SK-N-SH (cell line): ENCODE data around the gene SHB. TPM values are rescaled to one million over a fixed set of nuclear protein-coding genes. Genes with fewer than 3 reads are reported as not detected.
A peak's percentile ranks its signal among the peaks of the same experiment; 100 is the strongest.

ENCODE experiments used
- CTCF ChIA-PET: fragments of 300-600, 350-600 bp; formaldehyde crosslinking; extraction: SDS; loops from one replicate; lab custom pipeline; 2021; lab: Yijun Ruan, JAX
- POLR2A ChIA-PET: fragments of 350-600 bp; sonication (Branson Sonifier 250); formaldehyde crosslinking; extraction: SDS; loops from one replicate; lab custom pipeline; 2020; ENCODE audit warnings: antibody characterized with exemption, inconsistent platforms; lab: Yijun Ruan, JAX
- DNase-seq: peaks from one replicate; pipeline ENCODE4 v3.0.0; 2012
- H2AFZ ChIP-seq: fragments of 200-600 bp; sonication (generic); 2 replicates; pipeline ENCODE4 v1.8.1; 2016; ENCODE audit warnings: antibody characterized with exemption, mild to moderate bottlenecking, low read depth
- H3F3A ChIP-seq: fragments of 200-600 bp; sonication (generic); replicated peaks from 2 replicates; pipeline ENCODE3; 2016; ENCODE audit warnings: antibody characterized with exemption, mild to moderate bottlenecking; ENCODE audit not compliant: insufficient read depth
- H3K27ac ChIP-seq, 2 experiments: fragments of 200-500 bp in 1 of 2; fragments of 200-600 bp in 1 of 2; sonication (Bioruptor generic) in 1 of 2; sonication (generic), shearing (Covaris generic) in 1 of 2; 2 replicates each; pipeline versions ENCODE4 v1.5.1 to v1.6.1; 2014 to 2016; ENCODE audit warnings: low read depth in 2 of 2, inconsistent platforms in 1 of 2, low read length in 1 of 2, mild to moderate bottlenecking in 1 of 2, mixed read lengths in 1 of 2
- H3K27me3 ChIP-seq: fragments of 200-600 bp; sonication (generic), shearing (Covaris generic); 2 replicates; pipeline ENCODE4 v1.6.1; 2016; ENCODE audit warnings: mixed run types; ENCODE audit not compliant: insufficient read depth
- H3K36me3 ChIP-seq, 2 experiments: fragments of 200-500 bp in 1 of 2; fragments of 200-600 bp in 1 of 2; sonication (Bioruptor generic) in 1 of 2; sonication (generic) in 1 of 2; replicated peaks in 1 of 2; 2 replicates each; pipeline versions ENCODE3 to v1.5.1; 2014 to 2016; ENCODE audit warnings: low read length in 1 of 2, mild to moderate bottlenecking in 1 of 2; ENCODE audit not compliant: insufficient read depth in 2 of 2, control insufficient read depth in 1 of 2
- H3K4me1 ChIP-seq, 2 experiments: fragments of 200-500 bp in 1 of 2; fragments of 200-600 bp in 1 of 2; sonication (Bioruptor generic) in 1 of 2; sonication (generic), shearing (Covaris generic) in 1 of 2; 2 replicates each; pipeline versions ENCODE4 v1.5.1 to v1.6.1; 2014 to 2016; ENCODE audit warnings: low read depth in 1 of 2, low read length in 1 of 2, mixed run types in 1 of 2; ENCODE audit not compliant: insufficient read depth in 2 of 2, control insufficient read depth in 1 of 2
- H3K4me2 ChIP-seq: fragments of 200-600 bp; sonication (generic), shearing (Covaris generic); 2 replicates; pipeline ENCODE4 v1.6.1; 2017; ENCODE audit warnings: mixed run types
- H3K4me3 ChIP-seq, 2 experiments: fragments of 200-500 bp in 1 of 2; fragments of 200-600 bp in 1 of 2; sonication (Bioruptor generic) in 1 of 2; sonication (generic), shearing (Covaris generic) in 1 of 2; 2 replicates each; pipeline versions ENCODE4 v1.5.1 to v1.8.1; 2014 to 2016; ENCODE audit warnings: low read depth in 2 of 2, inconsistent platforms in 1 of 2, low read length in 1 of 2, mild to moderate bottlenecking in 1 of 2, mixed read lengths in 1 of 2, moderate library complexity in 1 of 2
- H3K79me2 ChIP-seq: fragments of 200-600 bp; sonication (generic); 2 replicates; pipeline ENCODE4 v1.8.1; 2017; ENCODE audit warnings: mild to moderate bottlenecking; ENCODE audit not compliant: insufficient read depth
- H3K9ac ChIP-seq: fragments of 200-600 bp; sonication (generic); 2 replicates; pipeline ENCODE4 v1.6.1; 2017; ENCODE audit warnings: mixed run types
- H3K9me2 ChIP-seq: fragments of 200-600 bp; sonication (generic); 2 replicates; pipeline ENCODE4 v1.6.1; 2017; ENCODE audit warnings: mixed run types
- H3K9me3 ChIP-seq: fragments of 200-600 bp; sonication (generic); 2 replicates; pipeline ENCODE4 v1.6.1; 2017; ENCODE audit warnings: mixed run types, mild to moderate bottlenecking, moderate library complexity
- H4K20me1 ChIP-seq: fragments of 200-600 bp; sonication (generic); 2 replicates; pipeline ENCODE4 v1.6.1; 2017; ENCODE audit warnings: mild to moderate bottlenecking, mixed run types; ENCODE audit not compliant: insufficient read depth
- CHD2 ChIP-seq: fragments of 150-350 bp; IDR thresholded peaks from 2 replicates; pipeline ENCODE4 v1.6.1; 2018; ENCODE audit warnings: low read length; ENCODE audit not compliant: partially characterized antibody
- CTCF ChIP-seq: fragments of 200-600 bp; sonication (generic); IDR thresholded peaks from 2 replicates; pipeline ENCODE4 v1.6.1; 2017; ENCODE audit warnings: antibody characterized with exemption, mild to moderate bottlenecking, moderate library complexity
- EP300 ChIP-seq, 2 experiments: IDR thresholded peaks; 2 replicates each; pipeline versions ENCODE4 v1.4.0 to v1.6.1; 2012; ENCODE audit warnings: borderline replicate concordance in 1 of 2, low read depth in 1 of 2, low read length in 1 of 2
- EZH2phosphoT487 ChIP-seq: fragments of 200-600 bp; sonication (generic); IDR thresholded peaks from 2 replicates; pipeline ENCODE4 v1.6.1; 2017; ENCODE audit warnings: low read depth, mixed run types, mild to moderate bottlenecking, antibody characterized with exemption, moderate library complexity, borderline replicate concordance
- FOXJ3 ChIP-seq: sonication (generic); formaldehyde crosslinking; IDR thresholded peaks from 2 replicates; pipeline ENCODE4 v1.5.1; 2020; ENCODE audit warnings: mild to moderate bottlenecking, missing genetic modification reagents
- MXI1 ChIP-seq: IDR thresholded peaks from 2 replicates; pipeline ENCODE4 v1.6.1; 2012; ENCODE audit warnings: mild to moderate bottlenecking, low read depth, low read length, improper control_type of control experiment
- NFIC ChIP-seq: IDR thresholded peaks from 2 replicates; pipeline ENCODE4 v1.4.0; 2012; ENCODE audit warnings: borderline replicate concordance
- NRF1 ChIP-seq: IDR thresholded peaks from 2 replicates; pipeline ENCODE4 v1.6.1; 2012; ENCODE audit warnings: low read depth, mild to moderate bottlenecking, low read length
- RAD21 ChIP-seq: IDR thresholded peaks from 2 replicates; pipeline ENCODE4 v1.6.1; 2012; ENCODE audit warnings: mild to moderate bottlenecking, low read length
- REST ChIP-seq: IDR thresholded peaks from 2 replicates; pipeline ENCODE4 v1.6.1; 2012; ENCODE audit warnings: mild to moderate bottlenecking, low read depth, low read length, moderate library complexity
- RFX5 ChIP-seq: IDR thresholded peaks from 2 replicates; pipeline ENCODE4 v1.6.1; 2012; ENCODE audit warnings: mild to moderate bottlenecking, improper control_type of control experiment, low read length
- TCF12 ChIP-seq: IDR thresholded peaks from 2 replicates; pipeline ENCODE4 v1.4.0; 2012
- TEAD4 ChIP-seq: IDR thresholded peaks from 2 replicates; pipeline ENCODE4 v1.4.0; 2012; ENCODE audit warnings: mild to moderate bottlenecking, borderline replicate concordance; ENCODE audit not compliant: insufficient read depth
- USF1 ChIP-seq: IDR thresholded peaks from 2 replicates; pipeline ENCODE4 v1.4.0; 2012; ENCODE audit warnings: low read depth, borderline replicate concordance
- ZBTB33 ChIP-seq: IDR thresholded peaks from 2 replicates; pipeline ENCODE4 v1.4.0; 2012; ENCODE audit warnings: low read depth, borderline replicate concordance
- WGBS: methylation state at CpG from one replicate; pipeline ENCODE4 v1.1.6; 2017; ENCODE audit warnings: low lambda C conversion rate; 5-methylcytosine and 5-hydroxymethylcytosine counted together
- polyA plus RNA-seq, 3 experiments: library from polyadenylated mRNA; depleted of rRNA; stranded (reverse); fragments of >200 nt; gene quantifications; 2 replicates each; pipeline ENCODE4 v1.2.3, GENCODE V29; 2012
- TF ChIP-seq, protein P1 (sequence below): fragments of 150-350 bp; IDR thresholded peaks from 2 replicates; pipeline ENCODE4 v1.6.1; 2016; ENCODE audit warnings: mild to moderate bottlenecking, low read depth, low read length

The SHB gene
- polyA plus RNA-seq, 1 of the 3 experiments (the other 2 are of a cell fraction): 26.0 TPM

GRCh38 chr9:37986771-37987258, 82.2 kb downstream of the SHB start:
- ChIA-PET POLR2A (interaction anchor here (1.9 kb wide), 1 partner anchor 9 kb away, joined by 6 read pairs; no protein-coding TSS in a partner anchor), CTCF (interaction anchor here (1.0 to 2.2 kb wide), 3 partner anchors 14 to 30 kb away, joined by 3 to 9 read pairs (median 3); no protein-coding TSS in a partner anchor)
- TF ChIP-seq NRF1: no peak
- no peak for TF ChIP-seq NFIC
- TF ChIP-seq CTCF: no peak
- TF ChIP-seq TCF12: no peak
- TF ChIP-seq, protein P1, sequence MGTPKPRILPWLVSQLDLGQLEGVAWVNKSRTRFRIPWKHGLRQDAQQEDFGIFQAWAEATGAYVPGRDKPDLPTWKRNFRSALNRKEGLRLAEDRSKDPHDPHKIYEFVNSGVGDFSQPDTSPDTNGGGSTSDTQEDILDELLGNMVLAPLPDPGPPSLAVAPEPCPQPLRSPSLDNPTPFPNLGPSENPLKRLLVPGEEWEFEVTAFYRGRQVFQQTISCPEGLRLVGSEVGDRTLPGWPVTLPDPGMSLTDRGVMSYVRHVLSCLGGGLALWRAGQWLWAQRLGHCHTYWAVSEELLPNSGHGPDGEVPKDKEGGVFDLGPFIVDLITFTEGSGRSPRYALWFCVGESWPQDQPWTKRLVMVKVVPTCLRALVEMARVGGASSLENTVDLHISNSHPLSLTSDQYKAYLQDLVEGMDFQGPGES: no peak
- no peak for TF ChIP-seq ZBTB33
- no peak for TF ChIP-seq USF1
- TF ChIP-seq FOXJ3 (CRISPR knock-in tag): no peak
- no peak for TF ChIP-seq EP300 (IDR thresholded peaks at IDR 0.05; ENCODE audit: borderline replicate concordance in 1 of 2, low read depth in 1 of 2, low read length in 1 of 2)
- no peak for TF ChIP-seq REST
- no peak for TF ChIP-seq RAD21
- TF ChIP-seq CHD2: no peak
- no peak for TF ChIP-seq MXI1
- no peak for TF ChIP-seq RFX5
- TF ChIP-seq EZH2phosphoT487: no peak
- no peak for TF ChIP-seq TEAD4
- Histone ChIP-seq H3K9me3 (no peaks in the 10 kb centered on the region), H3K27me3 (no peaks in the 10 kb centered on the region), H3F3A (peaks cover 10% of the 10 kb centered on the region), H4K20me1 (peaks cover 38% of the 10 kb centered on the region), H3K36me3 (peaks cover 12 to 15% of the 10 kb centered on the region in 2 experiments), H3K79me2 (peaks cover 100% of the 10 kb centered on the region), H3K4me3 (no peak overlapping the region), H3K27ac (no peak overlapping the region; a peak in 1 of 4 replicates), H2AFZ (no peak overlapping the region), H3K9me2 (no peaks in the 10 kb centered on the region), H3K4me2 (0 out of 2 replicates have a peak overlapping the region, but pooled peaks have one; percentile 47), H3K4me1 (peaks cover 40 to 60% of the 10 kb centered on the region in 2 experiments; a peak in 3 of 4 replicates), H3K9ac (no peak overlapping the region)
- 95% methylated on average over 11 of the region's 15 CpGs for WGBS
- no peak for DNase-seq
